Large intestine (tissue), 3 donors: Measurements from ENCODE around the gene NCKAP5. TPM values are rescaled to one million over a fixed set of nuclear protein-coding genes. Genes with fewer than 3 reads are reported as not detected.
"Not testable (repeated sequence)": the region's sequence is repeated elsewhere in the genome, so short reads cannot be mapped to it uniquely, and the experiment has no call there.

Source experiments
- DNase-seq, 2 donors: peaks; one replicate each; pipeline versions ENCODE4 v3.0.0 to v3.0.0-alpha.2; 2013
- H3K27ac ChIP-seq: one replicate; pipeline ENCODE4 v1.5.1; 2013; ENCODE audit warnings: low read length
- H3K27me3 ChIP-seq: 2 replicates; pipeline ENCODE4 v1.6.1; 2013; ENCODE audit warnings: low read length; ENCODE audit not compliant: control insufficient read depth, insufficient read depth
- H3K36me3 ChIP-seq: 2 replicates; pipeline ENCODE4 v1.6.1; 2013; ENCODE audit warnings: low read length; ENCODE audit not compliant: control insufficient read depth, insufficient read depth
- H3K4me1 ChIP-seq: one replicate; pipeline ENCODE4 v1.6.1; 2013; ENCODE audit warnings: low read length; ENCODE audit not compliant: control insufficient read depth, insufficient read depth
- H3K4me3 ChIP-seq: one replicate; pipeline ENCODE4 v1.5.1; 2013; ENCODE audit warnings: low read length
- H3K9me3 ChIP-seq: one replicate; pipeline ENCODE4 v1.6.1; 2013; ENCODE audit warnings: mild to moderate bottlenecking, low read depth, low read length, moderate library complexity; ENCODE audit not compliant: control insufficient read depth
- WGBS: methylation state at CpG from one replicate; pipeline ENCODE4 v1.1.5; 2013; ENCODE audit warnings: low lambda C conversion rate; ENCODE audit not compliant: insufficient coverage; 5-methylcytosine and 5-hydroxymethylcytosine counted together
- polyA plus RNA-seq: library from polyadenylated mRNA; unstranded; fragments of 120-200 nt; gene quantifications from one replicate; pipeline ENCODE4 v1.2.1, GENCODE V29; 2013

Gene NCKAP5
- polyA plus RNA-seq, 1 donor, result 4.3 TPM

DNA sequence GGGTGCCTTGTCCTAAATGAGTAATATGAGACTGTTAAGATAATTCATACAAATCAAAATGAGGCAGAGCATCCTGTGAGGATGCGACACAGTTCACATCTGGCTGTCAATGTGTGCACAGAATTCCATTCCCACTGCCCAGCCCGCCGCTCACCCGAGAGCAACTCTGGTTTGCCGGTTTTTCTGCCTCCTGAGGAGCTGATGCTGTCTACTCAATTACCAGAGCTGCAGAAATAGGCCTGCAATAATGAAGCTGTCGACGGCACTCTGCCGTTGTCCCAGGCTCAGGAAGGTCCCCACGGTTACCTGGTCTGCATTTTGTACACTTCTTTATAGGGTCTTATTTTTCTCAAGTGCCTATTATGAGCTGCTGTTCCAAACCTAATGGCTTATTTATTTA lies 842.5 kb downstream of the NCKAP5 start:
- no peaks in the 10 kb centered on the region for H3K27me3 ChIP-seq
- H3K27ac ChIP-seq, result no peak overlapping the region
- no CpG with 5 or more reads among the region's 9 CpGs for WGBS
- no peaks in the 10 kb centered on the region for H3K9me3 ChIP-seq
- no peaks in the 10 kb centered on the region for H3K4me1 ChIP-seq
- no peak overlapping the region for H3K4me3 ChIP-seq
- H3K36me3 ChIP-seq, result no peaks in the 10 kb centered on the region
- DNase-seq, result no peak

DNA sequence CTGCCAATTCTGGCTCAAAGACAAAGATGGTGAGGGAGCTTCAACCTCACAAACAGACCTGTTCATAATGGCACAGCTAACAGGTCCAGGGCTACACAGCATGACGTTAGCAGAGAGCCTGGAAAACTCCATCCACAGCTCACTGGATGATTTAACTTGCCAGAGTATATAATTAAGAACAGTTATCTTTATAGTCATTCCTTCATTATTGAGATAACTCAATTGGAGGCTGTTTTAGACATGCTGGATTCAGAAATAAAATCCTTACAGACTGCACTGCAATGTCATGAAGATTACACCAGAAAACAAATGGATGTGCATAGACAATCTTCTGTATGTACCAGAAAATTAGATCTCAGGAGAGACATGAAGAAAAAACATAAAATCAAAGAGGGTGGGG lies 843.1 kb downstream of the NCKAP5 start:
- Histone ChIP-seq H3K4me1 (no peaks in the 10 kb centered on the region), H3K27me3 (no peaks in the 10 kb centered on the region), H3K9me3 (no peaks in the 10 kb centered on the region), H3K4me3 (no peak overlapping the region), H3K36me3 (no peaks in the 10 kb centered on the region), H3K27ac (no peak overlapping the region)
- no peak for DNase-seq
- WGBS, result no CpG with 5 or more reads among the region's 1 CpG

DNA sequence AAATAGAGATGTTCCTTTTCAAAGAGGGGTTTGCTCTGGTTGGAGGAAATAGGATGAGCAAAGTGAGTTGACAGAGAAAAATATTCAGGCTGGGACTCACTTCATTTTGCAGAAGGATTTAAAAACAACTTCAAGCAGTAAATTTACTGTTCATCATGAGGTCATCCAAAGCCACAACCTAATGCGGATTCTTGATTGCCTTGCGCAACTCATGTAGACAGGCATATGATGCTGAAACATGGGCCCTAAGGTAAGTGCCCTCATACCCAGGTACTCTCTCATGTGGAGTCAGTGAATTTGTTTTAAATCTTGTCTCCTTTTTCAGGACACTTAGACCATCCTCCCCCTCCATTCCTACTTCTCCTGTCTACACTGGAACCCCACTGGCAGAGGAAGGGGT lies 846.3 kb downstream of the NCKAP5 start:
- H3K9me3 ChIP-seq, result no peaks in the 10 kb centered on the region
- WGBS, result no CpG with 5 or more reads among the region's 2 CpGs
- no peak overlapping the region for H3K27ac ChIP-seq
- H3K27me3 ChIP-seq, result no peaks in the 10 kb centered on the region
- no peak overlapping the region for H3K4me3 ChIP-seq
- no peaks in the 10 kb centered on the region for H3K4me1 ChIP-seq
- DNase-seq, result no peak
- H3K36me3 ChIP-seq, result no peaks in the 10 kb centered on the region

DNA sequence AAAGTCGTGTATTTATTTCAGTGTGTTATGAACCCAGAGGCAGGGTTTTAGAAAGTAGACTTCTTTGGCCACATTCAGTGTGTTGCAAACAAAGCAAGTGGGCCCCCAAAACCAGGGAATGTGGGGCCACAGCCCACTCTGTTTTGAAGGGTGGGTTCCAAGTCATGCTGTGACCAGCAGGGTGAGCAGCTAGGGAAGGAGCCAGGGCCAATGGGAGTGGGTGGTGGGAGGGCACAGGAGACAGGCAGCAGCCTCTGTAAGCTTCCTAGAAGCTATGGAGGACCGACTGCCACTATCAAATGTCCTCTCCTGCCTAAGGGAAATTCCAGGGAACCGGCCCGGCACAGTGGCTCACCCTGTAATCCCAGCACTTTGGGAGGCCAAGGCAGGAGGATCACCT lies 847.9 kb downstream of the NCKAP5 start:
- no peaks in the 10 kb centered on the region for H3K36me3 ChIP-seq
- no peaks in the 10 kb centered on the region for H3K27me3 ChIP-seq
- no peaks in the 10 kb centered on the region for H3K9me3 ChIP-seq
- no peak for DNase-seq
- no CpG with 5 or more reads among the region's 4 CpGs for WGBS
- no peak overlapping the region for H3K4me3 ChIP-seq
- no peaks in the 10 kb centered on the region for H3K4me1 ChIP-seq
- no peak overlapping the region for H3K27ac ChIP-seq

DNA sequence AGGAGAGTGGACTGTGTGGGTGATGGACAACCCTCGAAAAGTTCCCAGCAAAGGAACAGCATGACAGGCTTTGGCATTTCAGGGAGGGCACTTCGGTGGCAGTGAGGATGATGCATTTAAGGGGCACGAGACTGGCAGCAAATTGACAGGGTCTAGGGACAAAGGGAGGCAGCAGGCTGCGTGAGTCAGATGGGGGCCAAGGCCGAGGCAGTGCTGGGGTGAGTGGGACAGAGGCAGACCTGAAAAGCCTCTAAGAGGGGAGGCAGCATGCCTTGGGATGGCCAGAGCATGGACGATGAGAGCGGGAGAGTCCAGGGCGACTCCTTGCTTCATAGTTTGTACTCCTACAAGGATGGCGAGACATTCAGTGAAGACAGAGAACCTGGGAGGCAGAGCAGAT lies 848.8 kb downstream of the NCKAP5 start:
- H3K27me3 ChIP-seq, result no peaks in the 10 kb centered on the region
- no peak overlapping the region for H3K4me3 ChIP-seq
- no CpG with 5 or more reads among the region's 9 CpGs for WGBS
- H3K36me3 ChIP-seq, result no peaks in the 10 kb centered on the region
- H3K27ac ChIP-seq, result no peak overlapping the region
- no peaks in the 10 kb centered on the region for H3K4me1 ChIP-seq
- no peak for DNase-seq
- H3K9me3 ChIP-seq, result no peaks in the 10 kb centered on the region

DNA sequence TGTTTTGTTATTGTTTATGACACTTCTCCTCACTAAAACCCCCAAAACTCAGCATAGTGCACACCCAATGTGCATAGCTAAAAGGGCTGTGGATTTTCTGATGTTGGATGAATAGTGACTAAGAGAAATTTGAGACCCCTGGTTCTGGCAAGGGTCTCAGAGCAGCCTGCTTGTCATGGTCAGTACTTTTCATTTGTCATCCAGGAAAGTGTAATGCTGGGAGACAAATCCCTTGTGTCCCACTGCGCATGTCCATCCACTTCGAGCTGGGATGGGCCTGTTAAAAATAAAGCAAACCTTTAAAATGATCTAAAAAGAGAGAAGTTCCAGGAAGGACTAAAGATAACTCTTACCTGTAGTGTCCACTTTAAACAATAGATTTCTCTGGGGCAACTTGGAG lies 851.3 kb downstream of the NCKAP5 start:
- no peak overlapping the region for H3K27ac ChIP-seq
- H3K36me3 ChIP-seq, result no peaks in the 10 kb centered on the region
- DNase-seq, result no peak
- H3K4me3 ChIP-seq, result no peak overlapping the region
- no peaks in the 10 kb centered on the region for H3K4me1 ChIP-seq
- no peaks in the 10 kb centered on the region for H3K9me3 ChIP-seq
- no peaks in the 10 kb centered on the region for H3K27me3 ChIP-seq
- WGBS, result no CpG with 5 or more reads among the region's 2 CpGs

DNA sequence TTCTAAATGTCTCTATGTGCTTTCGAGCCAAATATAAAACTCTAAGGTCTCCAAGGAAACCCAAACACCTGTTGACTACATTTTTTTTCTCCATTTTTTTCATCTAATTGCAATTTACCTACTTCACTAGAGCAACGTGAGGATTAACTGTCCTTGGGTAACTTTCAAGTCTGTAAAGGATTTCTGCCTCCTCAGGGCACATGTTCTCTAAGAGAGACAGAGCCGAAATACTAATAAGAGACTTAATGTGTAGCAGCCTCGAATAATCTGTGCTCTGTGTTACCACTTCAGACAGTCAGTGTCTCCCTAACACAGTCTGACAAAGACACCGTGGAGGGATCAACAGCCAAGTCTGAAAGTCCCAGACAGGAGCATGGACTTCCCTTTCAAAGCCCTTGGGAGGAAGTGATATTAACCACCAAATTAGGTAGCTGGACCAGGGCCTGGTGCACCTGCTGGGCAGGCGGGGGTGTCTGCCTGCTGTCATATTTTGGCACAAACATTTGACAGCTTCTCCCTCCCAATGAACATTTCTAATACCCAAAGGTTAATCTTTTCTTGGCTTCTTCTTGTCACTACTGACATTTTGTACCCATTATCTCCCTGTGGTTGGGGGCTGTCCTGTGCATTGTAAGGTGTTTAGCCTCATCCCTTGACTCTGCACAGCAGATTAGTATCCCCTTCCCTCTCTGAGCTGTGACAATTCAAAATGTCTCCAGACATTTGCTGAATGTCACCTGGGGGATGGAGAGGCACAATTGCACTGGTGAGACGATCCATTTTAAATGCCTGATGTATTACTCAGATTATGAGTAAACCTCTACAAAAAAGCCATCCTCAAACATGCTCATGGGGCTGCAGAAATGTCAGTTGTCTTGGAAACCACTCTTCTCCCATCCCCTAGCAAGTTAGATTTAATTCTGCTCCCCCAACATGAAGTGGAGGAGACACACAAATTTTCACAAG lies 852.6 kb downstream of the NCKAP5 start:
- Histone ChIP-seq H3K36me3 (no peaks in the 10 kb centered on the region), H3K4me1 (no peaks in the 10 kb centered on the region), H3K27ac (no peak overlapping the region), H3K9me3 (no peaks in the 10 kb centered on the region), H3K4me3 (no peak overlapping the region), H3K27me3 (no peaks in the 10 kb centered on the region)
- DNase-seq, result no peak
- WGBS, result 100% methylated on average over 1 of the region's 7 CpGs

DNA sequence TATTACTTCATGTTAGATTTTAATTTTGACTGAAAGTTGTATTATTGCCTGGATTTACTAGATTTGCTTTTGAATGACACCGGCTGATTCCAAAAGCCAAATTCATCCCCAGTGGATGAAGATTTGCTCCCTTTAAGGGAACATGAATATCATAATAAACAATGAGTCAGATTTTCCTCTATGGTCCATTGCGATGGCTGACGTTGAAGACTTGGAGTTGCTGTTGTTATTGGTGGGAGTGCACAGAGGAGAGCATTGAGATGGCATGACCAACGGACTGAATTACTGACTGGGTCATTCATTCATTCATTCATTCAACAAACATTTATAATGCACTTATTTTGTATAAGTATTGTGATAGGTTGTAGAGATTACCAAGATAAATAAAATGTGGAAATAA lies 864.9 kb downstream of the NCKAP5 start:
- Histone ChIP-seq H3K4me3 (no peak overlapping the region), H3K27ac (no peak overlapping the region), H3K9me3 (no peaks in the 10 kb centered on the region), H3K4me1 (no peaks in the 10 kb centered on the region), H3K36me3 (no peaks in the 10 kb centered on the region), H3K27me3 (no peaks in the 10 kb centered on the region)
- no peak for DNase-seq
- WGBS, result no CpG with 5 or more reads among the region's 4 CpGs

DNA sequence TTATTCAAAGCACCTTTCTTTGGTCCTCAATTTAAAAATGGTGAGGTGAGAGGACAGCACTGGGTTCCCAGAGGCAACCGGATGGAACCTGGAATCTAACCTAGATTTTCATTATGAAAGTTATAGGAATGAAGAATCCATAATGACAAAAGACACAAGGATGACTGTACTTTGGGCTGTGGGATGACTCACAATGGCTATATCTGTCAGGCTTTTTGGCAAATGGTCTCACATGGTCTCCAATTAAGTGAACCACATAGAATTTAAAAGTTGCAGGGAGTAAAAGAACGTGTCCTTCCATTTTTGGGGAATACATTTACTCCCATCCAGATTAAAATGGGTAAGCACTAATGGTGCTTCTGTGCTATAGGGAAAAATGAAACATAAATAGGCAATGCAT lies 866.5 kb downstream of the NCKAP5 start:
- no peaks in the 10 kb centered on the region for H3K36me3 ChIP-seq
- no peak overlapping the region for H3K4me3 ChIP-seq
- H3K4me1 ChIP-seq, result no peaks in the 10 kb centered on the region
- H3K9me3 ChIP-seq, result no peaks in the 10 kb centered on the region
- H3K27me3 ChIP-seq, result no peaks in the 10 kb centered on the region
- 100% methylated on average over 1 of the region's 2 CpGs for WGBS
- H3K27ac ChIP-seq, result no peak overlapping the region
- no peak for DNase-seq

DNA sequence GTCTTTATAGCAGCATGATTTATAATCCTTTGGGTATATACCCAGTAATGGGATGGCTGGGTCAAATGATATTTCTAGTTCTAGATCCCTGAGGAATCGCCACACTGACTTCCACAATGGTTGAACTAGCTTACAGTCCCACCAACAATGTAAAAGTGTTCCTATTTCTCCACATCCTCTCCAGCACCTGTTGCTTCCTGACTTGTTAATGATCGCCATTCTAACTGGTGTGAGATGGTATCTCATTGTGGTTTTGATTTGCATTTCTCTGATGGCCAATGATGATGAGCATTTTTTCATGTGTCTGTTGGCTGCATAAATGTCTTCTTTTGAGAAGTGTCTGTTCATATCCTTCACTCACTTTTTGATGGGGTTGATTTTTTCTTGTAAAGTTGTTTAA lies 868.5 kb downstream of the NCKAP5 start:
- not testable (repeated sequence) for H3K9me3 ChIP-seq, H3K27ac ChIP-seq, H3K4me1 ChIP-seq, H3K4me3 ChIP-seq, DNase-seq, H3K27me3 ChIP-seq, H3K36me3 ChIP-seq
- WGBS, result no CpG with 5 or more reads among the region's 2 CpGs

DNA sequence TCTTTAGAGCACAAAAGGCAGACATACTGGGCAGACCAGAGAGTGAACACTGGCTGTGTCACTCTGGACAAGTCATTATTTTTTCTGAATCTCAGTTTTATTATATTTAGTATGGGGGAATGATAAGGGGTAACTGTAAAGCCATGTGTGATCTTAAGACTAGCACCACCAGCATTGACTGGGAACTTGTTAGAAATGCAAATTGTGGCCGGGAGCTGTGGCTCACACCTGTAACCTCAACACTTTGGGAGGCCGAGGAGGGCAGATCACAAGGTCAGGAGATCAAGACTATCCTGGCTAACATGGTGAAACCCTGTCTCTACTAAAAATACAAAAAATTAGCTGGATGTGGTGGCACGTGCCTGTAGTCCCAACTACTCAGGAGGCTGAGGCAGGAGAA lies 869.9 kb downstream of the NCKAP5 start:
- H3K4me3 ChIP-seq, H3K36me3 ChIP-seq, H3K27ac ChIP-seq, H3K9me3 ChIP-seq, DNase-seq, H3K4me1 ChIP-seq, H3K27me3 ChIP-seq: not testable (repeated sequence)
- no CpG with 5 or more reads among the region's 3 CpGs for WGBS
